LHCN-M2 (cell line): ENCODE results near the gene TCEAL7. TPM values are rescaled to one million over a fixed set of nuclear protein-coding genes. Genes with fewer than 3 reads are reported as not detected.
"Not testable (repeated sequence)": the region's sequence is repeated elsewhere in the genome, so short reads cannot be mapped to it uniquely, and the experiment has no call there.

Source experiments
- DNase-seq: peaks from one replicate; pipeline ENCODE4 v3.0.0-alpha.2; 2012; ENCODE audit warnings: low read depth
- polyA plus RNA-seq: library from polyadenylated mRNA; unstranded; fragments of >200 nt; gene quantifications from one replicate; pipeline ENCODE4 v1.2.1, GENCODE V29; 2012; ENCODE audit warnings: missing spikeins
- total RNA-seq: library from RNA; depleted of rRNA; stranded (reverse); fragments of >200 nt; gene quantifications from 2 replicates; pipeline ENCODE4 v1.2.3, GENCODE V29; 2014; rRNA removed

Gene TCEAL7
- 61.0 and 66.2 TPM in 2 replicates for total RNA-seq
- 27.8 TPM for polyA plus RNA-seq

- peak; percentile 92 for DNase-seq
Observed at GRCh38 chrX:103329991-103330390, at the start of gene TCEAL7. TSS of gene TCEAL7 (plus strand) at chrX:103330239. CDS start at chrX:103331404, 1,165 bp downstream.

- DNase-seq = no peak
Observed at GRCh38 chrX:103293118-103293517, 36.9 kb upstream of the TCEAL7 start.

- DNase-seq = no peak
Observed at GRCh38 chrX:103304705-103305104, 25.3 kb upstream of the TCEAL7 start.

GRCh38 chrX:103305666-103306065 is 24.4 kb upstream of the TCEAL7 start:
- not testable (repeated sequence) for DNase-seq

GRCh38 chrX:103309860-103310554 is 20.0 kb upstream of the TCEAL7 start:
- DNase-seq = no peak

- peak; percentile 21 for DNase-seq
Observed at GRCh38 chrX:103310555-103311398, 19.3 kb upstream of the TCEAL7 start, which contains the start of gene BEX2. TSS of gene BEX2 (minus strand) at chrX:103310990. CDS start at chrX:103309976, 1,014 bp downstream.

- peak; percentile 29 for DNase-seq
Observed at GRCh38 chrX:103311399-103311780, 18.6 kb upstream of the TCEAL7 start.

GRCh38 chrX:103330681-103331288 is 746 bp downstream of the TCEAL7 start:
- no peak for DNase-seq

GRCh38 chrX:103338663-103339062 is 8.6 kb downstream of the TCEAL7 start:
- DNase-seq = no peak

GRCh38 chrX:103343105-103343504 is 13.1 kb downstream of the TCEAL7 start:
- DNase-seq = peak; percentile 39

- DNase-seq = no peak
Observed at GRCh38 chrX:103344606-103345005, 14.6 kb downstream of the TCEAL7 start.

- DNase-seq = no peak
Observed at GRCh38 chrX:103347682-103348397, 17.8 kb downstream of the TCEAL7 start.

- peak; percentile 93 for DNase-seq
Observed at GRCh38 chrX:103356130-103356798, 26.2 kb downstream of the TCEAL7 start, which contains the start of gene TCEAL9. TSS of gene TCEAL9 (plus strand) at chrX:103356506. CDS start at chrX:103357685, 1,179 bp downstream.

GRCh38 chrX:103356858-103357257 is 26.8 kb downstream of the TCEAL7 start:
- no peak for DNase-seq

- DNase-seq = no peak
Observed at GRCh38 chrX:103357871-103358270, 27.8 kb downstream of the TCEAL7 start.

- not testable (repeated sequence) for DNase-seq
Observed at GRCh38 chrX:103359605-103360004, 29.6 kb downstream of the TCEAL7 start.

GRCh38 chrX:103360092-103360491 is 30.1 kb downstream of the TCEAL7 start:
- DNase-seq = no peak

- no peak for DNase-seq
Observed at GRCh38 chrX:103360916-103361315, 30.9 kb downstream of the TCEAL7 start.

GRCh38 chrX:103361798-103362197 is 31.8 kb downstream of the TCEAL7 start:
- peak; percentile 50 for DNase-seq

GRCh38 chrX:103362474-103362873 is 32.4 kb downstream of the TCEAL7 start:
- DNase-seq = peak; percentile 67

GRCh38 chrX:103363046-103363445 is 33.0 kb downstream of the TCEAL7 start:
- no peak for DNase-seq
